HTERT RPE-1 (cell line): ENCODE results near the gene ELMO3.

ENCODE experiments used
- in situ Hi-C: fragments of 300-500 bp; cut with MboI; formaldehyde crosslinking; loops from 4 replicates; pipeline ENCODE4 v1.14.3; 2020; ENCODE audit warnings: low sequenced_read_pairs

ELMO3 gene

GRCh38 chr16:67193536-67193935 is 5.4 kb upstream of the ELMO3 start:
- in situ Hi-C loops, result no loop called here

GRCh38 chr16:67194260-67194659 is 4.7 kb upstream of the ELMO3 start:
- in situ Hi-C loops, result no loop called here

GRCh38 chr16:67195676-67196075 is 3.3 kb upstream of the ELMO3 start:
- in situ Hi-C loops, result no loop called here

- in situ Hi-C loops, result no loop called here
Observed at GRCh38 chr16:67196881-67197280, 2.0 kb upstream of the ELMO3 start.

- in situ Hi-C loops, result no loop called here
Observed at GRCh38 chr16:67197704-67198103, 1.2 kb upstream of the ELMO3 start.

GRCh38 chr16:67198238-67198734 is 645 bp upstream of the ELMO3 start:
- in situ Hi-C loops, result no loop called here

- in situ Hi-C loops, result no loop called here
Observed at GRCh38 chr16:67199808-67200198, 872 bp downstream of the ELMO3 start.

GRCh38 chr16:67200491-67200890 is 1.6 kb downstream of the ELMO3 start:
- in situ Hi-C loops, result no loop called here

GRCh38 chr16:67201411-67202345 is 2.7 kb downstream of the ELMO3 start:
- in situ Hi-C loops, result no loop called here

GRCh38 chr16:67202426-67202825 is 3.5 kb downstream of the ELMO3 start:
- in situ Hi-C loops, result no loop called here

GRCh38 chr16:67202956-67203493 is 4.1 kb downstream of the ELMO3 start:
- in situ Hi-C loops, result no loop called here

- in situ Hi-C loops, result no loop called here
Observed at GRCh38 chr16:67204076-67204475, 5.1 kb downstream of the ELMO3 start.

GRCh38 chr16:67206129-67206837 is 7.4 kb downstream of the ELMO3 start:
- in situ Hi-C loops, result no loop called here

GRCh38 chr16:67206838-67207248 is 7.9 kb downstream of the ELMO3 start:
- in situ Hi-C loops, result no loop called here

- in situ Hi-C loops, result no loop called here
Observed at GRCh38 chr16:67207249-67208091, 8.5 kb downstream of the ELMO3 start.

GRCh38 chr16:67208154-67208896 is 9.4 kb downstream of the ELMO3 start:
- in situ Hi-C loops, result no loop called here

- in situ Hi-C loops, result no loop called here
Observed at GRCh38 chr16:67209565-67209964, 10.6 kb downstream of the ELMO3 start.

GRCh38 chr16:67210069-67210937 is 11.4 kb downstream of the ELMO3 start:
- in situ Hi-C loops, result no loop called here

- in situ Hi-C loops, result no loop called here
Observed at GRCh38 chr16:67211674-67212073, 12.7 kb downstream of the ELMO3 start.
